CD4-positive, alpha-beta T cell (primary cell): ENCODE measurements around the gene SLC26A2. TPM values are rescaled to one million over a fixed set of nuclear protein-coding genes. Genes with fewer than 3 reads are reported as not detected.

Experiments
- ATAC-seq: fragments of 200-7000 bp; cut with Tn5 transposase; one replicate; pipeline ENCODE4 v1.10.0; 2022; ENCODE audit warnings: mild to moderate bottlenecking; ENCODE audit not compliant: poor library complexity
- CTCF ChIA-PET: fragments of 350-600 bp; sonication (Branson Sonifier 250); formaldehyde crosslinking; loops from one replicate; lab custom pipeline; 2021; ENCODE audit warnings: antibody characterized with exemption, inconsistent platforms; lab: Charles Lee
- POLR2A ChIA-PET: fragments of 350-600 bp; sonication (Branson Sonifier 250); formaldehyde crosslinking; loops from one replicate; lab custom pipeline; 2021; ENCODE audit warnings: antibody characterized with exemption, inconsistent platforms; lab: Charles Lee
- DNase-seq, 14 experiments: peaks; one replicate each; pipeline ENCODE4 v3.0.0-alpha.2; 2013 to 2020; ENCODE audit warnings: mixed read lengths in 2 of 14
- H3K27ac ChIP-seq, 2 donors: one replicate each; pipeline versions ENCODE4 v1.5.1 to v1.7.0; 2013; ENCODE audit warnings: low read length in 2 of 2, low read depth in 1 of 2, mild to moderate bottlenecking in 1 of 2
- H3K27me3 ChIP-seq, 2 experiments: 1 replicate in 1 of 2; 2 replicates in 1 of 2; pipeline versions ENCODE4 v1.6.1 to v1.7.0; 2013; ENCODE audit warnings: low read length in 2 of 2, control low read depth in 1 of 2, mild to moderate bottlenecking in 1 of 2, moderate library complexity in 1 of 2; ENCODE audit not compliant: insufficient read depth in 2 of 2, control insufficient read depth in 1 of 2
- H3K36me3 ChIP-seq: one replicate; pipeline ENCODE4 v1.6.1; 2013; ENCODE audit warnings: low read length, control low read depth; ENCODE audit not compliant: insufficient read depth
- H3K4me1 ChIP-seq: one replicate; pipeline ENCODE4 v1.6.1; 2013; ENCODE audit warnings: low read length, control low read depth; ENCODE audit not compliant: insufficient read depth
- H3K4me3 ChIP-seq: one replicate; pipeline ENCODE4 v1.5.1; 2013; ENCODE audit warnings: mild to moderate bottlenecking, low read length, moderate library complexity
- H3K9me3 ChIP-seq, 2 experiments: 1 replicate in 1 of 2; 2 replicates in 1 of 2; pipeline versions ENCODE4 v1.6.1 to v1.7.0; 2013; ENCODE audit warnings: low read length in 2 of 2, mild to moderate bottlenecking in 2 of 2, control low read depth in 1 of 2, moderate library complexity in 1 of 2; ENCODE audit not compliant: control insufficient read depth in 1 of 2, insufficient read depth in 1 of 2
- H3K27ac Mint-ChIP-seq: one replicate; pipeline ENCODE4 v1.8.0; 2020; ENCODE audit warnings: mixed read lengths
- H3K27me3 Mint-ChIP-seq: one replicate; pipeline ENCODE4 v1.8.0; 2021; ENCODE audit warnings: mixed read lengths
- H3K36me3 Mint-ChIP-seq: one replicate; pipeline ENCODE4 v1.8.0; 2021; ENCODE audit warnings: low read depth, mixed read lengths
- H3K4me1 Mint-ChIP-seq: one replicate; pipeline ENCODE4 v1.8.0; 2021; ENCODE audit warnings: low read depth, mixed read lengths
- H3K4me3 Mint-ChIP-seq: one replicate; pipeline ENCODE4 v1.8.0; 2020; ENCODE audit warnings: mild to moderate bottlenecking, mixed read lengths
- H3K9me3 Mint-ChIP-seq: one replicate; pipeline ENCODE4 v1.8.0; 2020; ENCODE audit warnings: mixed read lengths
- intact Hi-C, 2 experiments: fragments of 100-400 bp; cut with DNase I in 1 of 2; cut with micrococcal nuclease in 1 of 2; formaldehyde crosslinking; loops; one replicate each; pipeline versions ENCODE4 v1.15.1 to v1.9.0; 2023 to 2025; cut with DNase I, micrococcal nuclease
- total RNA-seq, 174 experiments: library from RNA in 2 of 174; stranded (reverse) in 2 of 174; gene quantifications; one replicate each; pipeline ENCODE4 v1.2.3 and lab custom pipeline; 2021 to 2026
- TF ChIP-seq, protein P1 (sequence below): fragments of 200-600 bp; IDR thresholded peaks from one replicate; pipeline ENCODE4 v1.8.0; 2022; ENCODE audit warnings: antibody characterized with exemption, mild to moderate bottlenecking

SLC26A2 gene
- total RNA-seq, 2 experiments from 2014 or later, result 2.8 to 4.2 TPM

DNA sequence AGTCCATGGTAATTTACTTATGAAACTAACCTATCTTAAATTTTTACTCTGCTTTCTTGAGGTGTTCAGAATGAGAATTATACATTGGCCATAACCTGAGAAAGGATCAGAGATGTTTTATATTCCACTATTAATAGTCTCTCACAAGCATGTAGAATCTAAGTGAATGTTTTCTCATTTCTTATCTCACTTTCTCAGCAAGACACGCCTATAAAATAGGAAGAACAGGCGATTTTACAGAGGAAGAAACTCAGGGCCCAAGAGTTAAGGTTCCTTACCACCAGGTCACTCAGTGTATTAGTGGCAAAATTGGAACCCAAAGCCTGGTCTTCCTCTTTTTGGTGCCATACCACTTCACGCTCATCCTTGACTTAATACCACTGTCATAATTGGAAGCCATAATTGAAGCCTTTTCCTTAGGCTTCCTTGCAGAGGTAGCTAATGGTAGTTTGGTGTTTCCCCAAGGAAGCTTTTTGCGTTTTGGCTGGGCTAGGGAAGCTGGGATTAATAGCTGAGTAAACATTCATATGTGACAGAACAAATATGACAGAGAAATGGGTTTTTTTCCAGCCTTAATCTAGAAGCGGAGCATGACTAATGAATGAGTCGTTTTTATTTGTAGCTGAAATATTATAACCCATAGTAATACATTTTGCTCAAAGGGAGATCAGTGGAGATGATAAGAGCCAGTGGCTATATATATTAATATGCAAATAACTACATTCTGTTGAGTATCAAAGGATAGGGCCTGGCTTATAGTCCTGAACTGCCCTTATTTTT lies 56.9 kb downstream of the SLC26A2 start:
- peaks cover 96% of the 10 kb centered on the region for H3K36me3 ChIP-seq
- no peak overlapping the region for H3K27ac ChIP-seq
- no peak for ATAC-seq
- Mint-ChIP-seq H3K27me3 (no peaks in the 10 kb centered on the region), H3K36me3 (peaks cover 100% of the 10 kb centered on the region), H3K27ac (no peak overlapping the region), H3K9me3 (no peaks in the 10 kb centered on the region), H3K4me3 (no peak overlapping the region), H3K4me1 (no peaks in the 10 kb centered on the region)
- intact Hi-C loops, result no loop called here
- ChIA-PET CTCF (interaction anchor here (0.8 kb wide), 1 partner anchor 13 kb away, joined by 3 read pairs; no protein-coding TSS in a partner anchor), POLR2A (no interaction called here)
- H3K4me1 ChIP-seq, result no peaks in the 10 kb centered on the region
- DNase-seq, result no peak
- H3K4me3 ChIP-seq, result no peak overlapping the region
- H3K27me3 ChIP-seq, result no peaks in the 10 kb centered on the region
- TF ChIP-seq, protein P1, sequence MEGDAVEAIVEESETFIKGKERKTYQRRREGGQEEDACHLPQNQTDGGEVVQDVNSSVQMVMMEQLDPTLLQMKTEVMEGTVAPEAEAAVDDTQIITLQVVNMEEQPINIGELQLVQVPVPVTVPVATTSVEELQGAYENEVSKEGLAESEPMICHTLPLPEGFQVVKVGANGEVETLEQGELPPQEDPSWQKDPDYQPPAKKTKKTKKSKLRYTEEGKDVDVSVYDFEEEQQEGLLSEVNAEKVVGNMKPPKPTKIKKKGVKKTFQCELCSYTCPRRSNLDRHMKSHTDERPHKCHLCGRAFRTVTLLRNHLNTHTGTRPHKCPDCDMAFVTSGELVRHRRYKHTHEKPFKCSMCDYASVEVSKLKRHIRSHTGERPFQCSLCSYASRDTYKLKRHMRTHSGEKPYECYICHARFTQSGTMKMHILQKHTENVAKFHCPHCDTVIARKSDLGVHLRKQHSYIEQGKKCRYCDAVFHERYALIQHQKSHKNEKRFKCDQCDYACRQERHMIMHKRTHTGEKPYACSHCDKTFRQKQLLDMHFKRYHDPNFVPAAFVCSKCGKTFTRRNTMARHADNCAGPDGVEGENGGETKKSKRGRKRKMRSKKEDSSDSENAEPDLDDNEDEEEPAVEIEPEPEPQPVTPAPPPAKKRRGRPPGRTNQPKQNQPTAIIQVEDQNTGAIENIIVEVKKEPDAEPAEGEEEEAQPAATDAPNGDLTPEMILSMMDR, result no peak
- H3K9me3 ChIP-seq, result no peaks in the 10 kb centered on the region

DNA sequence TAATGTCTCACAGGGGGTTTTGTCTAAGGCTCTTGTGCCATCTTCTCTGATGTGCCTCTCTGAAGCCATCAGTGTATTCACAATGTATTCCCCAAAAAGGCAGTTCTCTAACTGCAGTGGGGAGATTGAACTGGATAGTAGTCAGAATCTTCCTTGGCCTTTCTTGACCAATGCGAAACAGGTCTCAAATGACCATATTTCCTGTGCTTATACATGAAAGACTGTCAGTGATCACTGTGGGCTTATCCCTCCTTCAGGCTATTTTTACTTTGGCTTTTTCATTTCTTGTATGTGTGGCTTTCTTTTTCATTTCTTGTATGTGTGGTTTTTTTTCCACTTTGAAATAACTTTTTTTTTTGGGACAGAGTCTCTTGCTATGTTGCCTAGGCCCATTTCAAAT lies 59.7 kb downstream of the SLC26A2 start:
- no peak for ATAC-seq
- POLR2A ChIA-PET, result no interaction called here
- H3K9me3 Mint-ChIP-seq, result no peaks in the 10 kb centered on the region
- no peak overlapping the region for H3K4me3 ChIP-seq
- peak overlapping the region; percentile 17 for H3K27ac Mint-ChIP-seq
- no peaks in the 10 kb centered on the region for H3K9me3 ChIP-seq
- no peaks in the 10 kb centered on the region for H3K27me3 Mint-ChIP-seq
- H3K27ac ChIP-seq, result no peak overlapping the region
- TF ChIP-seq, protein P1, result no peak
- intact Hi-C loops, result no loop called here
- H3K36me3 ChIP-seq, result peaks cover 96% of the 10 kb centered on the region
- CTCF ChIA-PET, result no interaction called here
- no peaks in the 10 kb centered on the region for H3K4me1 Mint-ChIP-seq
- H3K27me3 ChIP-seq, result no peaks in the 10 kb centered on the region
- no peak overlapping the region for H3K4me3 Mint-ChIP-seq
- no peak for DNase-seq
- no peaks in the 10 kb centered on the region for H3K4me1 ChIP-seq
- peaks cover 100% of the 10 kb centered on the region for H3K36me3 Mint-ChIP-seq

DNA sequence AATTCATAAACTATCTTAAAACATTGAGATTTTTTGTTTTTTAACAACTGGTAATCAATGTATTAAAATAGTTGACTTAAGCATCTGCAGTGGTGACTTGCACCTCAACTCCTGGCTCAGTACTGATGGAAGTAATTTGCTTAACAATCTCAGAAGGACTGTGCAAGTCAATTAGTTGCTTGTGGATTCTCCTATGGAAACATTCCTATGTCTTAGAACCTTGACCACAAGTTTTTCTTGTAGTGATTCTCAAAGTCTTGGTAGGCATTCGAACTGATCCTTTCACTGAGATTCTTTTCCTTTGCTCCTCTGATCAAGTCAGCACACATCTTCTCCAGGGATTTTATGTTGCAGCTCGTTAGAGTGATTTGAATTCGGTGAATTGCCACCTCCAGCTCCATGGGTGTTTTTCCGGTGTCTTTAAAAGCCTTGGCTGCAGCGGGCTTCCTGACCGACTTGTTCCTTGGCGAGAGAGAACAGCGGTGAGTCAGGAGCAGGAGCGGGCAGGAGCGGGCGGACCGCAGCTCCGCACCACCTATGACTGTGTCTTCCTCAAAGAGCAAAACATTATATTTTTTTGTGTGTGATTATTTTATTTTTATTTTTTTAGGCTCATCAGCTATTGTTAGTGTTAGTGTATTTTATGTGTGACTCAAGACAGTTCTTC lies 61.1 kb downstream of the SLC26A2 start:
- H3K27me3 Mint-ChIP-seq, result no peaks in the 10 kb centered on the region
- Histone ChIP-seq H3K27ac (no peak overlapping the region), H3K27me3 (no peaks in the 10 kb centered on the region), H3K4me1 (no peaks in the 10 kb centered on the region), H3K9me3 (no peaks in the 10 kb centered on the region), H3K4me3 (no peak overlapping the region), H3K36me3 (peaks cover 94% of the 10 kb centered on the region)
- peaks cover 100% of the 10 kb centered on the region for H3K36me3 Mint-ChIP-seq
- ATAC-seq, result no peak
- intact Hi-C loops, result no loop called here
- TF ChIP-seq, protein P1, result no peak
- no peak overlapping the region for H3K27ac Mint-ChIP-seq
- no peak for DNase-seq
- H3K9me3 Mint-ChIP-seq, result no peaks in the 10 kb centered on the region
- no peak overlapping the region for H3K4me3 Mint-ChIP-seq
- ChIA-PET CTCF (interaction anchor here (0.6 kb wide), 1 partner anchor 107 kb away, joined by 3 read pairs; no protein-coding TSS in a partner anchor), POLR2A (no interaction called here)
- H3K4me1 Mint-ChIP-seq, result no peaks in the 10 kb centered on the region
